Osteocyte (in vitro differentiated cells): Measurements from ENCODE around the gene FAM162B. TPM values are rescaled to one million over a fixed set of nuclear protein-coding genes. Genes with fewer than 3 reads are reported as not detected.

Source experiments
- total RNA-seq: library from RNA; stranded (reverse); gene quantifications from 2 replicates; pipeline ENCODE4 v1.2.1, GENCODE V29; 2021

Gene FAM162B
- total RNA-seq, 1 donor from 2014 or later: not detected

Other genes starting within 250 kb of the FAM162B start
- not detected in 2 replicates for gene TRAPPC3L, start 220.0 kb downstream of the FAM162B start, total RNA-seq
- not detected in 2 replicates for gene CALHM4, start 212.0 kb downstream of the FAM162B start, total RNA-seq
- 37.2 and 43.6 TPM in 2 replicates for gene RWDD1, start 194.2 kb downstream of the FAM162B start, total RNA-seq
- 0.24 and 0.38 TPM in 2 replicates for gene RSPH4A, start 149.2 kb downstream of the FAM162B start, total RNA-seq
- 9.4 and 10.0 TPM in 2 replicates for gene ZUP1, start 97.0 kb downstream of the FAM162B start, total RNA-seq
- gene KPNA5, start 84.5 kb downstream of the FAM162B start, total RNA-seq: 9.6 and 10.4 TPM in 2 replicates
- not detected in 2 replicates for gene GPRC6A, start 63.4 kb upstream of the FAM162B start, total RNA-seq
- not detected in 2 replicates for gene RFX6, start 111.5 kb upstream of the FAM162B start, total RNA-seq